K562 (cell line): ENCODE data around the gene GINS2. TPM values are rescaled to one million over a fixed set of nuclear protein-coding genes. Genes with fewer than 3 reads are reported as not detected.

ENCODE experiments used
- ATAC-seq: fragments of 200-7000 bp; cut with Tn5 transposase; 3 replicates; pipeline ENCODE4 v1.9.1; 2020; ENCODE audit warnings: moderate library complexity
- BruUV-seq: library from RNA; stranded (reverse); fragments of 400-500 nt; replicated peaks from 2 replicates; lab custom pipeline; 2021; lab: Mats Ljungman, UMichigan
- CTCF ChIA-PET: fragments of 300-600 bp; formaldehyde crosslinking; extraction: SDS; loops from one replicate; lab custom pipeline; 2021; ENCODE audit warnings: low intra/inter-chr PET ratio; lab: Yijun Ruan, JAX
- POLR2A ChIA-PET: fragments of 300-600, 350-650 bp; sonication (Branson Sonifier 250); formaldehyde crosslinking; extraction: SDS; loops from one replicate; lab custom pipeline; 2021; ENCODE audit warnings: antibody characterized with exemption, inconsistent platforms; lab: Yijun Ruan, JAX
- DNase-seq, 4 experiments: peaks; one replicate each; pipeline versions ENCODE4 v3.0.0 to v3.0.0-alpha.2; 2011 to 2018; ENCODE audit warnings: low spot score in 3 of 4, mixed read lengths in 3 of 4; ENCODE audit errors: extremely low read depth in 1 of 4
- FAIRE-seq: peaks from 2 replicates; lab custom pipeline; 2011; peaks lifted over from hg19 to GRCh38; lab: Jason Lieb, UNC
- H2AFZ ChIP-seq: 2 replicates; pipeline ENCODE4 v1.6.0; 2011; ENCODE audit warnings: low read depth, low read length, control low read depth, inconsistent platforms
- H3K27ac ChIP-seq: fragments of 200-600 bp; 3 replicates; pipeline ENCODE4 v1.8.0; 2011; ENCODE audit warnings: low read depth, mild to moderate bottlenecking, control low read depth, inconsistent platforms, low read length, moderate library complexity, mixed read lengths; ENCODE audit errors: extremely low read depth
- H3K27me3 ChIP-seq, 2 experiments: fragments of 300-600 bp in 1 of 2; 2 replicates in 1 of 2; 3 replicates in 1 of 2; pipeline versions ENCODE4 v1.6.0 to v1.8.0; 2011; ENCODE audit warnings: inconsistent platforms in 2 of 2, low read length in 2 of 2, mild to moderate bottlenecking in 1 of 2, mixed read lengths in 1 of 2, moderate library complexity in 1 of 2; ENCODE audit not compliant: control insufficient read depth in 2 of 2, insufficient read depth in 2 of 2
- H3K36me3 ChIP-seq: fragments of 300-600 bp; 3 replicates; pipeline ENCODE4 v1.8.0; 2011; ENCODE audit warnings: mild to moderate bottlenecking, low read length, inconsistent platforms; ENCODE audit not compliant: control insufficient read depth, insufficient read depth
- H3K4me1 ChIP-seq, 2 experiments: fragments of 200-600 bp in 1 of 2; replicated peaks in 1 of 2; 2 replicates in 1 of 2; 3 replicates in 1 of 2; pipeline versions ENCODE4 v1.5.1 to v1.8.0; 2011; ENCODE audit warnings: inconsistent platforms in 2 of 2, low read length in 2 of 2, mild to moderate bottlenecking in 1 of 2, mixed read lengths in 1 of 2, moderate library complexity in 1 of 2; ENCODE audit not compliant: control insufficient read depth in 2 of 2, insufficient read depth in 2 of 2
- H3K4me2 ChIP-seq: 2 replicates; pipeline ENCODE4 v1.6.1; 2011; ENCODE audit warnings: low read length, control low read depth, inconsistent platforms, mixed read lengths; ENCODE audit not compliant: insufficient read depth
- H3K4me3 ChIP-seq: fragments of 200-600 bp; sonication (generic), shearing (Covaris generic); 2 replicates; pipeline ENCODE4 v1.5.1; 2016; ENCODE audit warnings: control low read depth, inconsistent platforms
- H3K79me2 ChIP-seq: fragments of 200-600 bp; 3 replicates; pipeline ENCODE4 v1.8.0; 2011; ENCODE audit warnings: low read length, inconsistent platforms; ENCODE audit not compliant: control insufficient read depth, insufficient read depth
- H3K9ac ChIP-seq, 2 experiments: 2 replicates each; pipeline versions ENCODE4 v1.6.0 to v1.6.1; 2011; ENCODE audit warnings: low read depth in 2 of 2, low read length in 2 of 2, control low read depth in 1 of 2, inconsistent platforms in 1 of 2, mild to moderate bottlenecking in 1 of 2, mixed read lengths in 1 of 2; ENCODE audit not compliant: insufficient read depth in 1 of 2
- H3K9me1 ChIP-seq: one replicate; pipeline ENCODE4 v1.6.0; 2011; ENCODE audit warnings: inconsistent platforms, mild to moderate bottlenecking, low read length, moderate library complexity; ENCODE audit not compliant: control insufficient read depth, insufficient read depth
- H3K9me3 ChIP-seq: replicated peaks from 2 replicates; pipeline ENCODE4 v1.5.1; 2011; ENCODE audit warnings: low read depth, low read length, inconsistent platforms; ENCODE audit not compliant: control insufficient read depth, insufficient read depth
- H4K20me1 ChIP-seq: replicated peaks from 2 replicates; pipeline ENCODE4 v1.6.1; 2011; ENCODE audit warnings: low read length, inconsistent platforms, mixed read lengths; ENCODE audit not compliant: control insufficient read depth, insufficient read depth
- POLR2G ChIP-seq: fragments of 200-400 bp; formaldehyde crosslinking; IDR thresholded peaks from 2 replicates; pipeline ENCODE4 v1.6.1; 2017; ENCODE audit warnings: low read depth, mild to moderate bottlenecking, antibody characterized with exemption, low read length, moderate library complexity
- ZNF121 ChIP-seq: sonication (generic); formaldehyde crosslinking; conservative IDR thresholded peaks from 2 replicates; pipeline ENCODE4 v1.8.0; 2022; ENCODE audit warnings: missing genetic modification reagents
- WGBS: fragments of 100-300 bp; shearing (Covaris generic); methylation state at CpG from one replicate; pipeline ENCODE4 v1.1.6; 2016; ENCODE audit warnings: low coverage, mixed read lengths; ENCODE audit not compliant: insufficient coverage; ENCODE audit errors: missing lambda C conversion rate; 5-methylcytosine and 5-hydroxymethylcytosine counted together
- in situ Hi-C: fragments of 300-500 bp; cut with MboI; formaldehyde crosslinking; loops from 4 replicates; pipeline ENCODE4 v1.15.0; 2018; ENCODE audit warnings: inconsistent platforms, mixed read lengths
- intact Hi-C: fragments of 100-400 bp; cut with micrococcal nuclease; formaldehyde crosslinking; loops from 2 replicates; pipeline ENCODE4 v1.14.2; 2022
- polyA plus RNA-seq, 8 experiments: library from polyadenylated mRNA; depleted of rRNA in 4 of 8; stranded (reverse) in 5 of 8; unstranded in 3 of 8; fragments of >200 nt; fragmentation: Nextera tagmentation in 2 of 8; fragmentation: Illumina TruSeq in 1 of 8; extraction: Ambion mirVana in 2 of 8; extraction: Trizol in 1 of 8; gene quantifications; 2 replicates each; pipeline versions ENCODE4 v1.2.1 to v1.2.3, GENCODE V29; 2011 to 2014; ENCODE audit warnings: inconsistent platforms in 1 of 8, missing spikeins in 1 of 8
- total RNA-seq, 7 experiments: library from RNA; depleted of rRNA in 6 of 7; stranded (reverse); fragments of >200 nt in 6 of 7; fragmentation: Illumina TruSeq in 2 of 7; extraction: Trizol in 2 of 7; gene quantifications; 2 replicates each; pipeline versions ENCODE4 v1.2.1 to v1.2.3, GENCODE V29; 2011 to 2021; ENCODE audit warnings: low replicate concordance in 1 of 7
- TF ChIP-seq, protein P1 (sequence below): fragments of 450-650 bp; conservative IDR thresholded peaks from 2 replicates; pipeline ENCODE4 v1.6.1; 2016; ENCODE audit warnings: missing genetic modification characterization, low read depth, mild to moderate bottlenecking, control low read depth, missing compliant biosample characterization
- TF ChIP-seq, protein P2 (sequence below): sonication (generic); formaldehyde crosslinking; IDR thresholded peaks from 2 replicates; pipeline ENCODE4 v1.8.0; 2022; ENCODE audit warnings: missing genetic modification reagents, mild to moderate bottlenecking, borderline replicate concordance

Gene GINS2
- total and polyA plus RNA-seq, 9 of the 15 experiments (the other 6 are each of a cell fraction or from before 2014, with no cell fraction given) = 40.4 to 76.2 (median 44.6) TPM

DNA sequence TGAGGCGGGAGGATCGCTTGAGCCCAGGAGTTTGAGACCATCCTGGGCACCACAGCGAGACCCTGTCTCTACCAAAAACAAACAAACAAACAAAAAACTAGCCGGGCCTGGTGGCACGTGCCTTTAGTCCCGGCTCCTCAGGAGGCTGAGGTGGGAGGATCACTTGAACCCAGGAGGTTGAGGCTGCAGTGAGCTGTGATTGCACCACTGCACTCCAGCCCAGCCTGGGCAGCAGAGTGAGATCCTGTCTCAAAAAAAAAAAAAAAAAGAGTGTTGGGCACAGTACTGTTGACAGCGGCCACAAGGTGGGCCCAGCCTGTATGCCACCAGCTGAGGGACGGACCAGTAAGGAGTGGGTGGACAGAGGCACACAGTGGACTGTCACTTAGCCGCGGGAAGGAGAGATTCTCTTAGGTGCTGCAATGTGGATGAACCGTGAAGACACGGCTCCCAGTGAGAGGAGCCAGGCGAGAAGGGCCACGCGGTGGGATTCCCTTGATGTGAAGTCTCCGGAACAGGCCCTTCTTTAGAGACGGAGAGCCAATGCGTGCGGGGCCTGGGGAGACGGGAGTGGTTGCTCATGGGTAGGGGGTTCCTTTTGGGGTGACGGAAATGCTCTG is 44.6 kb downstream of the GINS2 start:
- Histone ChIP-seq H3K4me1 (peaks cover 0 to 88% of the 10 kb centered on the region in 2 experiments; a peak in 3 of 5 replicates), H3K9me3 (no peaks in the 10 kb centered on the region)

More for the DNA sequence above, 44.6 kb downstream of the GINS2 start:
- ATAC-seq = no peak
- TF ChIP-seq POLR2G (peak; percentile 10; the same call in 1 of the 2 replicates), ZNF121 (CRISPR knock-in tag) (peak; percentile 87)
- TF ChIP-seq, protein P1, sequence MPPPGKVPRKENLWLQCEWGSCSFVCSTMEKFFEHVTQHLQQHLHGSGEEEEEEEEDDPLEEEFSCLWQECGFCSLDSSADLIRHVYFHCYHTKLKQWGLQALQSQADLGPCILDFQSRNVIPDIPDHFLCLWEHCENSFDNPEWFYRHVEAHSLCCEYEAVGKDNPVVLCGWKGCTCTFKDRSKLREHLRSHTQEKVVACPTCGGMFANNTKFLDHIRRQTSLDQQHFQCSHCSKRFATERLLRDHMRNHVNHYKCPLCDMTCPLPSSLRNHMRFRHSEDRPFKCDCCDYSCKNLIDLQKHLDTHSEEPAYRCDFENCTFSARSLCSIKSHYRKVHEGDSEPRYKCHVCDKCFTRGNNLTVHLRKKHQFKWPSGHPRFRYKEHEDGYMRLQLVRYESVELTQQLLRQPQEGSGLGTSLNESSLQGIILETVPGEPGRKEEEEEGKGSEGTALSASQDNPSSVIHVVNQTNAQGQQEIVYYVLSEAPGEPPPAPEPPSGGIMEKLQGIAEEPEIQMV (tag) = no peak
- TF ChIP-seq, protein P2, sequence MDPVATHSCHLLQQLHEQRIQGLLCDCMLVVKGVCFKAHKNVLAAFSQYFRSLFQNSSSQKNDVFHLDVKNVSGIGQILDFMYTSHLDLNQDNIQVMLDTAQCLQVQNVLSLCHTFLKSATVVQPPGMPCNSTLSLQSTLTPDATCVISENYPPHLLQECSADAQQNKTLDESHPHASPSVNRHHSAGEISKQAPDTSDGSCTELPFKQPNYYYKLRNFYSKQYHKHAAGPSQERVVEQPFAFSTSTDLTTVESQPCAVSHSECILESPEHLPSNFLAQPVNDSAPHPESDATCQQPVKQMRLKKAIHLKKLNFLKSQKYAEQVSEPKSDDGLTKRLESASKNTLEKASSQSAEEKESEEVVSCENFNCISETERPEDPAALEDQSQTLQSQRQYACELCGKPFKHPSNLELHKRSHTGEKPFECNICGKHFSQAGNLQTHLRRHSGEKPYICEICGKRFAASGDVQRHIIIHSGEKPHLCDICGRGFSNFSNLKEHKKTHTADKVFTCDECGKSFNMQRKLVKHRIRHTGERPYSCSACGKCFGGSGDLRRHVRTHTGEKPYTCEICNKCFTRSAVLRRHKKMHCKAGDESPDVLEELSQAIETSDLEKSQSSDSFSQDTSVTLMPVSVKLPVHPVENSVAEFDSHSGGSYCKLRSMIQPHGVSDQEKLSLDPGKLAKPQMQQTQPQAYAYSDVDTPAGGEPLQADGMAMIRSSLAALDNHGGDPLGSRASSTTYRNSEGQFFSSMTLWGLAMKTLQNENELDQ (CRISPR knock-in tag) = no peak
- Histone ChIP-seq H3K36me3 (peaks cover 99% of the 10 kb centered on the region), H3K27ac (no peak overlapping the region), H3K4me2 (no peak overlapping the region), H3K27me3 (no peaks in the 10 kb centered on the region), H3K79me2 (peaks cover 96% of the 10 kb centered on the region), H3K4me3 (no peak overlapping the region), H4K20me1 (peaks cover 59% of the 10 kb centered on the region), H3K9ac (peak overlapping the region in 1 of 2 experiments; percentile 52; a peak in 1 of 4 replicates), H3K9me1 (peaks cover 17% of the 10 kb centered on the region), H2AFZ (no peak overlapping the region)
- in situ Hi-C loops (no loop called here), intact Hi-C loops (no loop called here)
- DNase-seq = no peak
- no TSS peak for BruUV-seq
- 90% methylated on average over 20 of the region's 21 CpGs for WGBS
- ChIA-PET POLR2A (interaction anchor here (1.0 kb wide), 1 partner anchor 28 kb away, joined by 6 read pairs; no protein-coding TSS in a partner anchor), CTCF (no interaction called here)
- FAIRE-seq = no peak
